Panc1 (cell line): Measurements from ENCODE around the gene ALDH7A1. TPM values are rescaled to one million over a fixed set of nuclear protein-coding genes. Genes with fewer than 3 reads are reported as not detected.

Experiments
- ATAC-seq: fragments of 200-7000 bp; cut with Tn5 transposase; 2 replicates; pipeline ENCODE4 v1.9.1; 2020; ENCODE audit warnings: mild to moderate bottlenecking, moderate library complexity
- BruUV-seq: library from RNA; stranded (reverse); fragments of 400-500 nt; replicated peaks from 2 replicates; lab custom pipeline; 2021; lab: Mats Ljungman, UMichigan
- CTCF ChIA-PET: fragments of 300-600 bp; sonication (Branson Sonifier 250); formaldehyde crosslinking; loops from one replicate; lab custom pipeline; 2022; ENCODE audit warnings: antibody characterized with exemption; lab: Charles Lee
- POLR2A ChIA-PET: fragments of 300-600 bp; sonication (Branson Sonifier 250); formaldehyde crosslinking; loops from one replicate; lab custom pipeline; 2022; ENCODE audit warnings: antibody characterized with exemption; lab: Charles Lee
- DNase-seq: peaks from one replicate; pipeline ENCODE4 v3.0.0-alpha.2; 2010; ENCODE audit warnings: low read depth, low spot score
- H3K27ac ChIP-seq: 2 replicates; pipeline ENCODE4 v1.5.1; 2011; ENCODE audit warnings: mild to moderate bottlenecking, low read length, inconsistent platforms
- H3K27me3 ChIP-seq: fragments of 200-500 bp; sonication (Bioruptor generic); 2 replicates; pipeline ENCODE4 v1.6.0; 2014; ENCODE audit warnings: low read length, inconsistent platforms; ENCODE audit not compliant: control insufficient read depth, insufficient read depth
- H3K36me3 ChIP-seq: fragments of 200-500 bp; sonication (Bioruptor generic); 2 replicates; pipeline ENCODE4 v1.5.1; 2014; ENCODE audit warnings: inconsistent platforms, mild to moderate bottlenecking, low read length, moderate library complexity; ENCODE audit not compliant: control insufficient read depth, insufficient read depth
- H3K4me1 ChIP-seq: 2 replicates; pipeline ENCODE4 v1.5.1; 2011; ENCODE audit warnings: inconsistent platforms, mild to moderate bottlenecking, low read length, moderate library complexity; ENCODE audit not compliant: control insufficient read depth, insufficient read depth
- H3K4me3 ChIP-seq, 2 experiments: 2 replicates each; pipeline ENCODE4 v1.5.1; 2011 to 2012; ENCODE audit warnings: low read depth in 2 of 2, low read length in 2 of 2, mild to moderate bottlenecking in 2 of 2, inconsistent platforms in 1 of 2, moderate library complexity in 1 of 2
- H3K9me3 ChIP-seq: fragments of 200-500 bp; sonication (Bioruptor generic); 2 replicates; pipeline ENCODE4 v1.5.1; 2014; ENCODE audit warnings: low read depth, mild to moderate bottlenecking, inconsistent platforms, low read length, moderate library complexity; ENCODE audit not compliant: control insufficient read depth, insufficient read depth
- CTCF ChIP-seq: fragments of 450-650 bp; IDR thresholded peaks from 2 replicates; pipeline ENCODE4 v1.5.1; 2017; ENCODE audit warnings: mild to moderate bottlenecking
- POLR2AphosphoS5 ChIP-seq: IDR thresholded peaks from 2 replicates; pipeline ENCODE4 v1.6.1; 2012; ENCODE audit warnings: mild to moderate bottlenecking, low read depth, low read length, moderate library complexity
- SIN3A ChIP-seq: IDR thresholded peaks from 2 replicates; pipeline ENCODE4 v1.6.1; 2012; ENCODE audit warnings: low read depth, mild to moderate bottlenecking, low read length, moderate library complexity, borderline replicate concordance; ENCODE audit not compliant: insufficient read depth
- TCF7L2 ChIP-seq: IDR thresholded peaks from 2 replicates; pipeline ENCODE4 v1.6.1; 2011; ENCODE audit warnings: mild to moderate bottlenecking, low read depth, low read length, inconsistent platforms
- in situ Hi-C: cut with HindIII; loops from 2 replicates; pipeline ENCODE4 v1.10.0; 2016; ENCODE audit warnings: low sequenced_read_pairs, low pct_unique_long_range_greater_than_20kb
- intact Hi-C: fragments of 100-400 bp; cut with micrococcal nuclease; formaldehyde crosslinking; loops from one replicate; pipeline ENCODE4 v1.10.0; 2022; ENCODE audit not compliant: unreplicated experiment
- total RNA-seq: library from RNA; stranded (reverse); gene quantifications from one replicate; pipeline ENCODE4 v1.2.1, GENCODE V29; 2021; ENCODE audit not compliant: unreplicated experiment
- TF ChIP-seq, protein P1 (sequence below), 2 experiments: IDR thresholded peaks; 2 replicates each; pipeline ENCODE4 v1.6.1; 2011 to 2012; ENCODE audit warnings: low read depth in 2 of 2, control low read depth in 1 of 2, low read length in 1 of 2, mild to moderate bottlenecking in 1 of 2, moderate library complexity in 1 of 2; ENCODE audit not compliant: insufficient read depth in 1 of 2

ALDH7A1 gene
- total RNA-seq, 1 experiment from 2014 or later: 52.9 TPM

- TF ChIP-seq, protein P1, sequence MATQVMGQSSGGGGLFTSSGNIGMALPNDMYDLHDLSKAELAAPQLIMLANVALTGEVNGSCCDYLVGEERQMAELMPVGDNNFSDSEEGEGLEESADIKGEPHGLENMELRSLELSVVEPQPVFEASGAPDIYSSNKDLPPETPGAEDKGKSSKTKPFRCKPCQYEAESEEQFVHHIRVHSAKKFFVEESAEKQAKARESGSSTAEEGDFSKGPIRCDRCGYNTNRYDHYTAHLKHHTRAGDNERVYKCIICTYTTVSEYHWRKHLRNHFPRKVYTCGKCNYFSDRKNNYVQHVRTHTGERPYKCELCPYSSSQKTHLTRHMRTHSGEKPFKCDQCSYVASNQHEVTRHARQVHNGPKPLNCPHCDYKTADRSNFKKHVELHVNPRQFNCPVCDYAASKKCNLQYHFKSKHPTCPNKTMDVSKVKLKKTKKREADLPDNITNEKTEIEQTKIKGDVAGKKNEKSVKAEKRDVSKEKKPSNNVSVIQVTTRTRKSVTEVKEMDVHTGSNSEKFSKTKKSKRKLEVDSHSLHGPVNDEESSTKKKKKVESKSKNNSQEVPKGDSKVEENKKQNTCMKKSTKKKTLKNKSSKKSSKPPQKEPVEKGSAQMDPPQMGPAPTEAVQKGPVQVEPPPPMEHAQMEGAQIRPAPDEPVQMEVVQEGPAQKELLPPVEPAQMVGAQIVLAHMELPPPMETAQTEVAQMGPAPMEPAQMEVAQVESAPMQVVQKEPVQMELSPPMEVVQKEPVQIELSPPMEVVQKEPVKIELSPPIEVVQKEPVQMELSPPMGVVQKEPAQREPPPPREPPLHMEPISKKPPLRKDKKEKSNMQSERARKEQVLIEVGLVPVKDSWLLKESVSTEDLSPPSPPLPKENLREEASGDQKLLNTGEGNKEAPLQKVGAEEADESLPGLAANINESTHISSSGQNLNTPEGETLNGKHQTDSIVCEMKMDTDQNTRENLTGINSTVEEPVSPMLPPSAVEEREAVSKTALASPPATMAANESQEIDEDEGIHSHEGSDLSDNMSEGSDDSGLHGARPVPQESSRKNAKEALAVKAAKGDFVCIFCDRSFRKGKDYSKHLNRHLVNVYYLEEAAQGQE (IDR thresholded peaks at IDR 0.05; ENCODE audit: insufficient read depth in 1 of 2, low read depth in 2 of 2, low read length in 1 of 2): no peak
- no peak for TF ChIP-seq POLR2AphosphoS5
- TF ChIP-seq TCF7L2: no peak
- no peak for TF ChIP-seq SIN3A
- no peak for TF ChIP-seq CTCF
- H3K36me3 ChIP-seq: no peaks in the 10 kb centered on the region
- BruUV-seq: no TSS peak
- H3K4me3 ChIP-seq: no peak overlapping the region
- ATAC-seq: no peak
- H3K27me3 ChIP-seq: no peaks in the 10 kb centered on the region
- H3K9me3 ChIP-seq: no peaks in the 10 kb centered on the region
- no peak for DNase-seq
- peak overlapping the region; percentile 26; the same call in 1 of the 2 replicates for H3K27ac ChIP-seq
- H3K4me1 ChIP-seq: peaks cover 6% of the 10 kb centered on the region; the same call in 1 of the 2 replicates
- intact Hi-C loops (no loop called here), in situ Hi-C loops (loop anchor here (25.0 kb wide), 1 partner anchor 175 kb away; no protein-coding TSS in a partner anchor)
- ChIA-PET CTCF (no interaction called here), POLR2A (no interaction called here)
Measured at GRCh38 chr5:126536874-126537273, 58.1 kb downstream of the ALDH7A1 start.

- Histone ChIP-seq H3K4me3 (no peak overlapping the region), H3K27ac (no peak overlapping the region), H3K9me3 (no peaks in the 10 kb centered on the region), H3K36me3 (no peaks in the 10 kb centered on the region), H3K4me1 (peaks cover 6% of the 10 kb centered on the region; the same call in 1 of the 2 replicates), H3K27me3 (no peaks in the 10 kb centered on the region)
- CTCF ChIA-PET: no interaction called here
- intact Hi-C loops: no loop called here
- DNase-seq (no peak), ATAC-seq (no peak)
- in situ Hi-C loops: loop anchor here (25.0 kb wide), 1 partner anchor 174 kb away; no protein-coding TSS in a partner anchor
- TF ChIP-seq TCF7L2 (no peak), CTCF (no peak), SIN3A (no peak), POLR2AphosphoS5 (no peak)
- TF ChIP-seq, protein P1 (IDR thresholded peaks at IDR 0.05; ENCODE audit: insufficient read depth in 1 of 2, low read depth in 2 of 2, low read length in 1 of 2): no peak
- POLR2A ChIA-PET: interaction anchor here (0.7 kb wide), 1 partner anchor 36 kb away, joined by 6 read pairs; no protein-coding TSS in a partner anchor
- no TSS peak for BruUV-seq
Measured at GRCh38 chr5:126535856-126536545, 59.0 kb downstream of the ALDH7A1 start.
